ENCODE data around the gene RABGAP1L. TPM values are rescaled to one million over a fixed set of nuclear protein-coding genes. Genes with fewer than 3 reads are reported as not detected.
A peak's percentile ranks its signal among the peaks of the same experiment; 100 is the strongest.

Gene RABGAP1L
- total RNA-seq, 6 experiments from 2014 or later: 11.7 to 23.1 (median 18.5) TPM

GRCh38 chr1:174660476-174660875 is 501.2 kb downstream of the RABGAP1L start:
- Histone ChIP-seq H3K27ac (no peak overlapping the region), H3K4me1 (peaks cover 0 to 9% (median under 1%) of the 10 kb centered on the region in 4 donors), H3K4me3 (no peak overlapping the region), H3K36me3 (no peaks in the 10 kb centered on the region), H3K27me3 (no peaks in the 10 kb centered on the region), H3K9me3 (no peaks in the 10 kb centered on the region)
- 100% methylated on average over 1 of the region's 1 CpG for WGBS (ENCODE audit: insufficient coverage, low coverage, low lambda C conversion rate, missing lambda C conversion rate)
- TF ChIP-seq POLR2A (IDR thresholded peaks at IDR 0.05) (no peak), CTCF (IDR thresholded peaks at IDR 0.05) (no peak)
- intact Hi-C loops (cut with DNase I): no loop called here
- ATAC-seq (no peak), DNase-seq (no peak)

GRCh38 chr1:174663358-174663757 is 504.0 kb downstream of the RABGAP1L start:
- no peak overlapping the region for H3K27ac ChIP-seq
- no peaks in the 10 kb centered on the region for H3K36me3 ChIP-seq
- no peak for DNase-seq
- WGBS (ENCODE audit: insufficient coverage, low coverage, low lambda C conversion rate, missing lambda C conversion rate): 57% methylated on average over 4 of the region's 4 CpGs
- no peaks in the 10 kb centered on the region for H3K27me3 ChIP-seq
- H3K9me3 ChIP-seq: no peaks in the 10 kb centered on the region
- H3K4me3 ChIP-seq: no peak overlapping the region
- intact Hi-C loops (cut with DNase I): no loop called here
- no peak for ATAC-seq
- peaks cover 0 to 6% (median 3%) of the 10 kb centered on the region in 4 donors for H3K4me1 ChIP-seq
- TF ChIP-seq POLR2A (IDR thresholded peaks at IDR 0.05) (no peak), CTCF (IDR thresholded peaks at IDR 0.05) (no peak)

- Histone ChIP-seq H3K4me3 (no peak overlapping the region), H3K27me3 (no peaks in the 10 kb centered on the region), H3K36me3 (no peaks in the 10 kb centered on the region), H3K27ac (peak overlapping the region; percentile 11 to 18 (median 13)), H3K9me3 (no peaks in the 10 kb centered on the region), H3K4me1 (peaks cover 0 to 6% (median 3%) of the 10 kb centered on the region in 4 donors)
- WGBS (ENCODE audit: insufficient coverage, low coverage, low lambda C conversion rate, missing lambda C conversion rate): 32% methylated on average over 3 of the region's 3 CpGs
- ATAC-seq: peak; percentile 70 to 92 (median 74)
- intact Hi-C loops (cut with DNase I): no loop called here
- TF ChIP-seq CTCF (IDR thresholded peaks at IDR 0.05) (no peak), POLR2A (IDR thresholded peaks at IDR 0.05) (no peak)
- DNase-seq: no peak
Measured at GRCh38 chr1:174666248-174666647, 506.9 kb downstream of the RABGAP1L start.

GRCh38 chr1:174671826-174672225 is 512.5 kb downstream of the RABGAP1L start:
- no peaks in the 10 kb centered on the region for H3K4me1 ChIP-seq
- ATAC-seq (no peak), DNase-seq (no peak)
- intact Hi-C loops (cut with DNase I): no loop called here
- H3K9me3 ChIP-seq: no peaks in the 10 kb centered on the region
- no peak overlapping the region for H3K4me3 ChIP-seq
- TF ChIP-seq POLR2A (IDR thresholded peaks at IDR 0.05) (no peak), CTCF (IDR thresholded peaks at IDR 0.05) (no peak)
- H3K36me3 ChIP-seq: no peaks in the 10 kb centered on the region
- H3K27me3 ChIP-seq: no peaks in the 10 kb centered on the region
- WGBS (ENCODE audit: insufficient coverage, low coverage, low lambda C conversion rate, missing lambda C conversion rate): 70% methylated on average over 2 of the region's 2 CpGs
- H3K27ac ChIP-seq: no peak overlapping the region

GRCh38 chr1:174676856-174677255 is 517.5 kb downstream of the RABGAP1L start:
- H3K4me3 ChIP-seq: no peak overlapping the region
- ATAC-seq (no peak), DNase-seq (no peak)
- intact Hi-C loops (cut with DNase I): no loop called here
- H3K27ac ChIP-seq: no peak overlapping the region
- 92% methylated on average over 3 of the region's 3 CpGs for WGBS (ENCODE audit: insufficient coverage, low coverage, low lambda C conversion rate, missing lambda C conversion rate)
- TF ChIP-seq CTCF (IDR thresholded peaks at IDR 0.05): no peak
- TF ChIP-seq POLR2A (IDR thresholded peaks at IDR 0.05): no peak
- no peaks in the 10 kb centered on the region for H3K36me3 ChIP-seq
- H3K9me3 ChIP-seq: no peaks in the 10 kb centered on the region
- H3K27me3 ChIP-seq: no peaks in the 10 kb centered on the region
- H3K4me1 ChIP-seq: no peaks in the 10 kb centered on the region

Data from right lobe of liver (tissue), 6 donors.